Trophoblast cell (in vitro differentiated cells and primary cell): ENCODE results near the gene HOXD3.
A peak's percentile ranks its signal among the peaks of the same experiment; 100 is the strongest.

ENCODE experiments used
- DNase-seq, 2 donors: peaks; one replicate each; pipeline ENCODE4 v3.0.0-alpha.2; 2016
- H2AFZ ChIP-seq: 2 replicates; pipeline ENCODE4 v1.6.1; 2013; ENCODE audit warnings: low read length, moderate library complexity, mild to moderate bottlenecking; ENCODE audit not compliant: insufficient read depth, poor library complexity
- H2AK5ac ChIP-seq: 2 replicates; pipeline ENCODE4 v1.6.1; 2013; ENCODE audit warnings: mild to moderate bottlenecking, low read length
- H2BK120ac ChIP-seq: 2 replicates; pipeline ENCODE4 v1.6.1; 2013; ENCODE audit warnings: low read length, mild to moderate bottlenecking, moderate library complexity; ENCODE audit not compliant: insufficient read depth, poor library complexity
- H2BK12ac ChIP-seq: 2 replicates; pipeline ENCODE4 v1.6.1; 2013; ENCODE audit warnings: mild to moderate bottlenecking, low read length, moderate library complexity
- H2BK5ac ChIP-seq: 2 replicates; pipeline ENCODE4 v1.6.1; 2013; ENCODE audit warnings: low read length, low read depth, moderate library complexity, mild to moderate bottlenecking; ENCODE audit not compliant: poor library complexity
- H3K14ac ChIP-seq: 2 replicates; pipeline ENCODE4 v1.6.1; 2013; ENCODE audit warnings: mild to moderate bottlenecking, low read length
- H3K18ac ChIP-seq: 2 replicates; pipeline ENCODE4 v1.6.1; 2013; ENCODE audit warnings: mild to moderate bottlenecking, low read length
- H3K23ac ChIP-seq: 2 replicates; pipeline ENCODE4 v1.6.1; 2013; ENCODE audit warnings: low read length
- H3K27ac ChIP-seq: 2 replicates; pipeline ENCODE4 v1.5.1; 2013; ENCODE audit warnings: low read depth, mild to moderate bottlenecking, inconsistent platforms, low read length, moderate library complexity
- H3K27me3 ChIP-seq: 2 replicates; pipeline ENCODE4 v1.6.1; 2013; ENCODE audit warnings: inconsistent platforms, mild to moderate bottlenecking, low read length, moderate library complexity; ENCODE audit not compliant: insufficient read depth
- H3K36me3 ChIP-seq, 2 experiments: 1 replicate in 1 of 2; 2 replicates in 1 of 2; pipeline ENCODE4 v1.6.1; 2013; ENCODE audit warnings: low read length in 2 of 2, mild to moderate bottlenecking in 2 of 2, moderate library complexity in 1 of 2; ENCODE audit not compliant: insufficient read depth in 2 of 2, control insufficient read depth in 1 of 2
- H3K4ac ChIP-seq: 2 replicates; pipeline ENCODE4 v1.6.1; 2013; ENCODE audit warnings: low read depth, mild to moderate bottlenecking, low read length, moderate library complexity
- H3K4me1 ChIP-seq, 2 experiments: 1 replicate in 1 of 2; 2 replicates in 1 of 2; pipeline ENCODE4 v1.6.1; 2013; ENCODE audit warnings: low read length in 2 of 2, mild to moderate bottlenecking in 2 of 2, moderate library complexity in 1 of 2; ENCODE audit not compliant: insufficient read depth in 2 of 2, control insufficient read depth in 1 of 2
- H3K4me2 ChIP-seq: 2 replicates; pipeline ENCODE4 v1.6.1; 2013; ENCODE audit warnings: inconsistent platforms, mild to moderate bottlenecking, low read length, moderate library complexity
- H3K4me3 ChIP-seq: 2 replicates; pipeline ENCODE4 v1.5.1; 2013; ENCODE audit warnings: mild to moderate bottlenecking, low read depth, low read length, inconsistent platforms
- H3K79me1 ChIP-seq: one replicate; pipeline ENCODE4 v1.6.1; 2013; ENCODE audit warnings: low read length
- H3K79me2 ChIP-seq: 2 replicates; pipeline ENCODE4 v1.6.1; 2013; ENCODE audit warnings: low read length, mild to moderate bottlenecking; ENCODE audit not compliant: control insufficient read depth, insufficient read depth, poor library complexity
- H3K9ac ChIP-seq: 2 replicates; pipeline ENCODE4 v1.6.1; 2013; ENCODE audit warnings: mild to moderate bottlenecking, low read length
- H3K9me3 ChIP-seq: 2 replicates; pipeline ENCODE4 v1.6.1; 2013; ENCODE audit warnings: low read depth, mild to moderate bottlenecking, control low read depth, inconsistent platforms, low read length; ENCODE audit not compliant: insufficient read depth
- H4K12ac ChIP-seq: 2 replicates; pipeline ENCODE4 v1.6.1; 2013; ENCODE audit warnings: low read depth, mild to moderate bottlenecking, low read length, moderate library complexity
- H4K8ac ChIP-seq: 2 replicates; pipeline ENCODE4 v1.6.1; 2013; ENCODE audit warnings: low read depth, mild to moderate bottlenecking, low read length, moderate library complexity
- H4K91ac ChIP-seq: one replicate; pipeline ENCODE4 v1.6.1; 2013; ENCODE audit warnings: low read depth, mild to moderate bottlenecking, low read length, moderate library complexity
- WGBS: extraction: QIAGEN DNeasy Blood & Tissue Kit; methylation state at CpG from one replicate; pipeline ENCODE4 v1.1.7; 2013; ENCODE audit warnings: missing lambda C conversion rate; ENCODE audit not compliant: insufficient read length, insufficient coverage; ENCODE audit errors: extremely low coverage; 5-methylcytosine and 5-hydroxymethylcytosine counted together

The HOXD3 gene

DNA sequence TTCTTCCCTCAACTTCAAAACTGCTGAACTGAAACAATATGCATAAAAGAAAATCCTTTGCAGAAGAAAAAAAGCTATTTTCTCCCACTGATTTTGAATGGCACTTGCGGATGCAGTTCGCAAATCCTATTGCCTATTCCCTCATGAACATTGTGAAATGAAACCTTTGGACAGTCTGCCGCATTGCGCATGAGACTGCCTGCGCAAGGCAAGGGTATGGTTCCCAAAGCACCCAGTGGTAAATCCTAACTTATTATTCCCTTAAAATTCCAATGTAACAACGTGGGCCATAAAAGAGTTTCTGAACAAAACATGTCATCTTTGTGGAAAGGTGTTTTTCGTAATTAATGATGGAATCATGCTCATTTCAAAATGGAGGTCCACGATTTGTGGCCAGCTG, 19.2 kb upstream of the HOXD3 start:
- no peak overlapping the region for H2AK5ac ChIP-seq
- no CpG with 5 or more reads among the region's 8 CpGs for WGBS

DNA sequence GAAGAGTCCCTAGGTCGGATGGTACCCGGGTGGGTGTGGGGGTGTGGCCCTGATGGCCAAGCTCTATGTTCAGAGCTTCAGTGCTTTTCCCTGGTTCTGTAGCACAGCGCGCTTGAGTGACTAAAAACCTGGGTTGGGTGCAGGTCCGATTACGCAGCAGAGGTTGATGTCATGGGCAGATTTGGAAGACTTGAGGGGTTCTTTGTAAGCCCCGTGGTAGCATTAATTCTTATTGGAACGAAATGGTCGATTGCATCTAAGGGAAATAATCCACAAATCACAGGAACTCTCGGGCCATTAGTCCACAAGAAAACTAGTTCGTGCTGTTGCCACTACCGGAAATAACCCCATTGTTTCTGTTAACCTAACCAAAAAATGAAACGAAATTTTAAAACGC, 18.6 kb upstream of the HOXD3 start:
- no peak overlapping the region for H4K8ac ChIP-seq
- H2AK5ac ChIP-seq, result no peak overlapping the region
- no peak overlapping the region for H3K18ac ChIP-seq
- peaks cover 2% of the 10 kb centered on the region for H3K79me1 ChIP-seq
- peaks cover 8% of the 10 kb centered on the region for H3K9me3 ChIP-seq
- H3K36me3 ChIP-seq, result no peaks in the 10 kb centered on the region
- H3K27ac ChIP-seq, result no peak overlapping the region
- H3K9ac ChIP-seq, result no peak overlapping the region
- H3K23ac ChIP-seq, result no peak overlapping the region
- no peak overlapping the region for H2BK12ac ChIP-seq
- H4K12ac ChIP-seq, result no peak overlapping the region
- H3K14ac ChIP-seq, result no peak overlapping the region
- DNase-seq, result no peak
- H3K4ac ChIP-seq, result no peak overlapping the region
- H3K79me2 ChIP-seq, result no peaks in the 10 kb centered on the region
- H2BK5ac ChIP-seq, result no peak overlapping the region
- H3K4me1 ChIP-seq, result peaks cover 5 to 6% of the 10 kb centered on the region in 2 experiments
- H3K27me3 ChIP-seq, result peaks cover 62% of the 10 kb centered on the region
- H2AFZ ChIP-seq, result no peak overlapping the region
- WGBS, result no CpG with 5 or more reads among the region's 14 CpGs
- H3K4me3 ChIP-seq, result no peak overlapping the region
- no peak overlapping the region for H4K91ac ChIP-seq
- no peak overlapping the region for H3K4me2 ChIP-seq
- no peak overlapping the region for H2BK120ac ChIP-seq

More for the DNA sequence above, 19.2 kb upstream of the HOXD3 start:
- Histone ChIP-seq H2AFZ (no peak overlapping the region), H3K79me1 (peaks cover 2% of the 10 kb centered on the region), H4K8ac (no peak overlapping the region), H3K27me3 (peaks cover 64% of the 10 kb centered on the region), H3K27ac (no peak overlapping the region), H2BK5ac (no peak overlapping the region), H2BK12ac (no peak overlapping the region), H4K91ac (no peak overlapping the region), H4K12ac (no peak overlapping the region), H3K9ac (no peak overlapping the region), H3K4ac (no peak overlapping the region), H3K14ac (no peak overlapping the region), H3K9me3 (peaks cover 8% of the 10 kb centered on the region), H3K18ac (no peak overlapping the region), H3K36me3 (no peaks in the 10 kb centered on the region), H3K23ac (no peak overlapping the region), H3K4me1 (peaks cover 5 to 6% of the 10 kb centered on the region in 2 experiments), H3K4me2 (no peak overlapping the region), H2BK120ac (no peak overlapping the region), H3K4me3 (no peak overlapping the region), H3K79me2 (no peaks in the 10 kb centered on the region)
- no peak for DNase-seq

DNA sequence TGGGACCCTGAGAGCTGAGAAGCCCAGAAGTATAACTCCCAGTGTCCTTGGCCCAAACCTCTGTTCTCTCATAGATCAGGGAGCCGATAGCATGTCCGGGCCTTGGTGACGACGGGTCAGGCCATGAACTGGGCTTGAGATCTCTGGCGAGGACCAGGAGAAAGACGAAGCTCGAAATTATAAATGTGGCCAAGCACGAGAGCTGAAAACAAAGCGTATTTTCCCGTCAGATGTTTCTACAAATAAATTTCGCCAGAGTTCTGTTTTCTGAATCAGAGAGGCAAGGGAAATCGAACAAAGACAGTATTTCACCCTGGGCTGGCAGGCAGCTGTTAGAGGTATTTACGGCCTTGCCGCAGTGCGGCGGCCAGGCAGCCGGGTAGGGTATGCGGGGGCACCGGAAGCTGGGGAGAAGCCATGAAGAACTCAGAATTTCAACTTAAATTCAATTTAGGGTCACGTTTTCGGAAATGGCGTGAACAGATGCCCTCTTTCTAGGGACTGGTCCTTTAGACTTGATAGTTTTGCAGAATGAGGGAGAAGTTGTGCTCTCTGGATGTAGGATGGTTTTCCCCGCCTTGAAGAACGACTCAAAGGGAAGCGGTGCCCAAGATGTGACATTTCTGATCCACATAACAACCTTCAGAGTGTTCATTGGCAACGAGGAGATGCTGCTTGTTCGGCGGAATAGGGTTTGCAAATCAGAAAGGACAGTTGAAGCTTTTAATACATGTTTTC, 18.0 kb upstream of the HOXD3 start:
- H4K91ac ChIP-seq, result no peak overlapping the region
- DNase-seq, result no peak
- H3K18ac ChIP-seq, result no peak overlapping the region
- no peak overlapping the region for H3K9ac ChIP-seq
- no peak overlapping the region for H3K4ac ChIP-seq
- no peaks in the 10 kb centered on the region for H3K36me3 ChIP-seq
- H3K79me1 ChIP-seq, result peaks cover 2% of the 10 kb centered on the region
- H3K4me3 ChIP-seq, result no peak overlapping the region
- no peaks in the 10 kb centered on the region for H3K79me2 ChIP-seq
- H2BK5ac ChIP-seq, result no peak overlapping the region
- peaks cover 5 to 6% of the 10 kb centered on the region in 2 experiments for H3K4me1 ChIP-seq
- H3K4me2 ChIP-seq, result no peak overlapping the region
- H2BK120ac ChIP-seq, result no peak overlapping the region
- H3K14ac ChIP-seq, result no peak overlapping the region
- peaks cover 59% of the 10 kb centered on the region for H3K27me3 ChIP-seq
- WGBS, result no CpG with 5 or more reads among the region's 28 CpGs
- H3K27ac ChIP-seq, result no peak overlapping the region
- no peak overlapping the region for H4K12ac ChIP-seq
- no peak overlapping the region for H3K23ac ChIP-seq
- H2AK5ac ChIP-seq, result no peak overlapping the region
- no peak overlapping the region for H4K8ac ChIP-seq
- no peak overlapping the region for H2AFZ ChIP-seq
- H2BK12ac ChIP-seq, result no peak overlapping the region
- H3K9me3 ChIP-seq, result peaks cover 8% of the 10 kb centered on the region

GRCh38 chr2:176139661-176140512, 17.2 kb upstream of the HOXD3 start:
- H3K14ac ChIP-seq, result no peak overlapping the region
- no CpG with 5 or more reads among the region's 41 CpGs for WGBS
- peak overlapping the region; percentile 75 for H3K4me2 ChIP-seq
- H3K36me3 ChIP-seq, result no peaks in the 10 kb centered on the region
- peak overlapping the region; percentile 25 for H4K8ac ChIP-seq
- H3K27ac ChIP-seq, result no peak overlapping the region
- no peak overlapping the region for H2BK120ac ChIP-seq
- no peak overlapping the region for H3K23ac ChIP-seq
- H2BK5ac ChIP-seq, result no peak overlapping the region
- H2AFZ ChIP-seq, result peak overlapping the region; percentile 65
- no peak overlapping the region for H4K12ac ChIP-seq
- DNase-seq, result no peak
- H2AK5ac ChIP-seq, result no peak overlapping the region
- no peaks in the 10 kb centered on the region for H3K79me2 ChIP-seq
- H3K9ac ChIP-seq, result no peak overlapping the region
- no peak overlapping the region for H3K18ac ChIP-seq
- no peak overlapping the region for H3K4ac ChIP-seq
- H3K4me3 ChIP-seq, result no peak overlapping the region
- peaks cover 8% of the 10 kb centered on the region for H3K9me3 ChIP-seq
- peaks cover 53% of the 10 kb centered on the region for H3K27me3 ChIP-seq
- no peak overlapping the region for H2BK12ac ChIP-seq
- peaks cover 5 to 6% of the 10 kb centered on the region in 2 experiments for H3K4me1 ChIP-seq
- peaks cover 2% of the 10 kb centered on the region for H3K79me1 ChIP-seq
- no peak overlapping the region for H4K91ac ChIP-seq
